ENCODE measurements around the gene TPK1. TPM values are rescaled to one million over a fixed set of nuclear protein-coding genes. Genes with fewer than 3 reads are reported as not detected.

Gene TPK1
- total and polyA plus RNA-seq, 2 of the 13 experiments (the other 11 are each of a cell fraction or from before 2014, with no cell fraction given): 1.0 to 1.2 TPM

- TF ChIP-seq, protein P1, sequence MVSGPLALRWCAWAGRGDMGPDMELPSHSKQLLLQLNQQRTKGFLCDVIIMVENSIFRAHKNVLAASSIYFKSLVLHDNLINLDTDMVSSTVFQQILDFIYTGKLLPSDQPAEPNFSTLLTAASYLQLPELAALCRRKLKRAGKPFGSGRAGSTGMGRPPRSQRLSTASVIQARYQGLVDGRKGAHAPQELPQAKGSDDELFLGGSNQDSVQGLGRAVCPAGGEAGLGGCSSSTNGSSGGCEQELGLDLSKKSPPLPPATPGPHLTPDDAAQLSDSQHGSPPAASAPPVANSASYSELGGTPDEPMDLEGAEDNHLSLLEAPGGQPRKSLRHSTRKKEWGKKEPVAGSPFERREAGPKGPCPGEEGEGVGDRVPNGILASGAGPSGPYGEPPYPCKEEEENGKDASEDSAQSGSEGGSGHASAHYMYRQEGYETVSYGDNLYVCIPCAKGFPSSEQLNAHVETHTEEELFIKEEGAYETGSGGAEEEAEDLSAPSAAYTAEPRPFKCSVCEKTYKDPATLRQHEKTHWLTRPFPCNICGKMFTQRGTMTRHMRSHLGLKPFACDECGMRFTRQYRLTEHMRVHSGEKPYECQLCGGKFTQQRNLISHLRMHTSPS (CRISPR knock-in tag; IDR thresholded peaks at IDR 0.05; ENCODE audit: low read depth): no peak
- TF ChIP-seq SUZ12 (IDR thresholded peaks at IDR 0.05; ENCODE audit: low read depth, low read length) (no peak), ZFP62 (CRISPR knock-in tag; IDR thresholded peaks at IDR 0.05) (no peak), KAT2B (IDR thresholded peaks at IDR 0.05; ENCODE audit: borderline replicate concordance, low read depth, low read length) (no peak), MIER3 (CRISPR knock-in tag; IDR thresholded peaks at IDR 0.05; ENCODE audit: borderline replicate concordance) (no peak)
These were observed 432.8 kb downstream of the TPK1 start (continued) for GRCh38 chr7:144403102-144403501.

Small RNA genes within 50 kb of the gene (small RNA-seq; reads per million reads assigned to genes)
- gene RNU6ATAC40P (ENCODE audit: insufficient read depth in 2 of 3, insufficient read length in 3 of 3, low read depth in 2 of 3, low replicate concordance in 1 of 3): 0 to 0.97 (median 0) reads per million in 3 experiments

Data from HepG2 (cell line).